C4-2B (cell line): ENCODE data around the gene NEO1.

Experiments used
- H3K27ac ChIP-seq: fragments of 450-650 bp; 2 replicates; pipeline ENCODE4 v1.5.1; 2017
- ZFX ChIP-seq: fragments of 450-650 bp; IDR thresholded peaks from 2 replicates; pipeline ENCODE4 v1.6.1; 2017
- TF ChIP-seq, protein P1 (sequence below): fragments of 450-650 bp; conservative IDR thresholded peaks from 2 replicates; pipeline ENCODE4 v1.5.1; 2017; ENCODE audit warnings: mild to moderate bottlenecking

NEO1 gene

DNA sequence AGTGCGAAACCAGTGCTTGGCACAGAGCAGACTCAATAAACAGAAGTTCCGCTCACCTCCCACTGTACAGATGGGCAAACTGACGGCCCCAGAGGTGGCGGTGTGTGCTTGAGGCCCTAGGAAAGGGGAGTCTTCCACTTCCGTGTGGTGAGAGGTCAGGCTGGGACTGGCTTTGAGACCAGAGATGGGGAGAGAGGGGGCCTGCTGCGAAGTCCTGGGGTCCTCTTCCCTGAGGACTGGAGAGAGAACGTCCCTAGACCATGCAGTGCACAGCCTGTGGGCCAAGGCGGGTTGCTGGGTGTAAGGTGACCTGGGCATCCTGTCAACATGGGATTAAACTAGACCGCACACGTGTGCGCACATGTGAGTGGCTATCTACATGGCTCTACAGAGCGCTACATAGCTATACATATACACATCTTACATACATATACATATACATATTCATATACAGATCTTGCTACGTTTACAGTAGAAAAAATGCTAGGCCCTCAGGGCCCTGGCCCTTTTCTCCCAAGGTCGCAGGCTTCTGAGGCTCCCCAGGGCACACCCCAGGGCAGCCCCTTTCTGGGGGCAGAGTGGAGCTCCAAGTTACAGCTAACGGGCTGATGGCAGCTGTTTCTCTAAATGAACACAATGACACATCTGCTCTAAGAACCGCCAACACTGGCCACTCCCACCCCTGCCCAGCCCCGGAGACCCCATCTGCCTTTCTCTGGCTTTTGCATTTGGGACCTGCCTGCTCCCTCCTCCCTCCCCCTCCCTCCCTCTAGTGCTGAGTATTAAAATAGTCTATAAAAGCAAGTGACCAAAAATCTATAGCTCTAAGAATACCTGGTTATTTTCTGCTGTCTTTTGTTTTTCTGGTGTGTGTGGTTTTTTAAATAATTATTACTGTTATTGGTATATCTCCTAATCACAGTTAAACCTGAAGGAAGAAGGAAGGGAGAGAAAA lies 269.5 kb downstream of the NEO1 start:
- H3K27ac ChIP-seq, result no peak overlapping the region
- TF ChIP-seq, protein P1, sequence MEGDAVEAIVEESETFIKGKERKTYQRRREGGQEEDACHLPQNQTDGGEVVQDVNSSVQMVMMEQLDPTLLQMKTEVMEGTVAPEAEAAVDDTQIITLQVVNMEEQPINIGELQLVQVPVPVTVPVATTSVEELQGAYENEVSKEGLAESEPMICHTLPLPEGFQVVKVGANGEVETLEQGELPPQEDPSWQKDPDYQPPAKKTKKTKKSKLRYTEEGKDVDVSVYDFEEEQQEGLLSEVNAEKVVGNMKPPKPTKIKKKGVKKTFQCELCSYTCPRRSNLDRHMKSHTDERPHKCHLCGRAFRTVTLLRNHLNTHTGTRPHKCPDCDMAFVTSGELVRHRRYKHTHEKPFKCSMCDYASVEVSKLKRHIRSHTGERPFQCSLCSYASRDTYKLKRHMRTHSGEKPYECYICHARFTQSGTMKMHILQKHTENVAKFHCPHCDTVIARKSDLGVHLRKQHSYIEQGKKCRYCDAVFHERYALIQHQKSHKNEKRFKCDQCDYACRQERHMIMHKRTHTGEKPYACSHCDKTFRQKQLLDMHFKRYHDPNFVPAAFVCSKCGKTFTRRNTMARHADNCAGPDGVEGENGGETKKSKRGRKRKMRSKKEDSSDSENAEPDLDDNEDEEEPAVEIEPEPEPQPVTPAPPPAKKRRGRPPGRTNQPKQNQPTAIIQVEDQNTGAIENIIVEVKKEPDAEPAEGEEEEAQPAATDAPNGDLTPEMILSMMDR, result no peak
- no peak for TF ChIP-seq ZFX

DNA sequence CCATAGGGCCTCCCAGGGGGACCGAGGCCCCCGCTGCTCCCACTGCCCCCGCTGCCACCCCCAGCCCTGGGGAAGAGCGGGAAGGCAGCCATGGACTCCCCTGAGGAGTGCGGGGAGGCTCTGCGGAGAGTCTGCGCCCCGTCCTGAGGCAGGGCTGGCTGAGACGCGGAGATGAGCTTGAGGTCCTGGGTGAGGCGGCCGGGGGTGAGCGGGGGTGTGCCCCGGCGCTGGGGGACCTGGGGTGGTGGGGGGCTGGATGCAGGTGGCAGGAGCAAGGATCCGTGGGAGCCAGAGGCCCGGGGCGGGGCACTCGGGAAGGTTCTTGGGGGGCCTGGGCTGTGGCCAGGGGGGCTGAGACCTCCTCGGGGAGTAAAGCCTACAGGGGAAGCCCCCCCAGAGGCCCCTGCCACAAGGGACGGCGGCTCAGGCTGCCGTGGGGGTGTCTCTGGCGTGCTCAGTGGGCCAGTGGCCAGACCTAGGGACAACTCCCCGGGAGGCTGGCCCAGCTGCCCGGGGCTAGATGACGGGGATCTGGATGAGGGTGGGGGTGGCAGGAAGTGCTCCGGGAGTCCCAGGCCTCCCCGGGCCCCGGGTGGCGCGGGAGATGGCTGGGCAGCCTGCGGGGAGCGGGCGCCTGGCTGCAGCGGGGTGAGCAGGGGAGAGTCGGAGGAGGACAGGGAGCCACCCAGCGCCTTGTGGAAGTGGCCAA lies 270.6 kb downstream of the NEO1 start:
- TF ChIP-seq, protein P1, result no peak
- TF ChIP-seq ZFX, result no peak
- no peak overlapping the region for H3K27ac ChIP-seq

DNA sequence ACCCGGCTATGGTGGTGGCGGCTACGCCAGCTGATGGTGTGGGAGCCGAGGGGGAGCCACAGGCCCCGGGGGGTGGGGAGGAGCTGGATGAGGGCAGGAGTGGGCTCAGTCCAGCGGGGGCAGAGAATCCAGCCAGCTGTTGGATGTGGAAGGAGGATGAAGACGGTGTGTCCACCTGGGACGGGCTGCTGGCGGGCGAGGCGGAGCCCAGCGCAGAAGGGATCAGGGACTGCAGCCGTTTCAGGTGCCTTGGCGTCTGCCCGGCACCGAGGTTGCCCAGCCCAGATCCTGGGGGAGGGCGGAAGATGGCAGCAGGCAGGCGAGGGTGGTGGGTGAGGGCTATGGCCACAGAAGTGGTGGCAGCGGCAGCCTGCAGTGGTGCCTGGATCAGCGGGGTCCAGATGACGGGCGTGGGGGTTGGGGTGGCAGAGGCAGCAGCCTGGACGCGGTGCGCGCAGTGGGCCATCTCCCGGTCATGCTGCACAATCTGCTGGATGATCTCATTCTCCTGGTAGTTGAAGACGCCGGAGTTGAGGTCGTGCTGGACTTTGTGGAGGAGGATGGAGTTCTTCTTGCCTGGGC lies 271.2 kb downstream of the NEO1 start:
- no peak overlapping the region for H3K27ac ChIP-seq
- no peak for TF ChIP-seq ZFX
- TF ChIP-seq, protein P1, result no peak

DNA sequence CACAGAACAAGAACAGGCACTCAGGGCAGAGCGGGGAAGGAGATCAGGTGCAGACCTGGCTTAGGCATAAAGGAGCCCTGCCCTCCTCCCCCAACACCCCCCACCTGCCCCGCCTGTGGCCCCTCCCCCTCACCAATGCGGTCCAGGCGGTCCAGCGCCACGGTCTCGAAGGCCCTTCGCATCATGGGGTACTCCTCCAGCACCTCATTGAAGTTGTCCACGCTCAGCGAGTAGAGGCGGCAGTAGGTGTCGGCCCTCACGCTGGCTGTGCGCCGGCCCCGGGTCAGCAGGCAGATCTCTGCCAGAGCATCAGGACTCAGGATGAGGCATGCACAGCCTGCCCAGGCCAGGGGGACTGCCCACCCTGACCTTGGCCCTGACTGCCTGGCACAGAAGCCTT lies 271.7 kb downstream of the NEO1 start:
- TF ChIP-seq, protein P1, result no peak
- no peak for TF ChIP-seq ZFX
- no peak overlapping the region for H3K27ac ChIP-seq

DNA sequence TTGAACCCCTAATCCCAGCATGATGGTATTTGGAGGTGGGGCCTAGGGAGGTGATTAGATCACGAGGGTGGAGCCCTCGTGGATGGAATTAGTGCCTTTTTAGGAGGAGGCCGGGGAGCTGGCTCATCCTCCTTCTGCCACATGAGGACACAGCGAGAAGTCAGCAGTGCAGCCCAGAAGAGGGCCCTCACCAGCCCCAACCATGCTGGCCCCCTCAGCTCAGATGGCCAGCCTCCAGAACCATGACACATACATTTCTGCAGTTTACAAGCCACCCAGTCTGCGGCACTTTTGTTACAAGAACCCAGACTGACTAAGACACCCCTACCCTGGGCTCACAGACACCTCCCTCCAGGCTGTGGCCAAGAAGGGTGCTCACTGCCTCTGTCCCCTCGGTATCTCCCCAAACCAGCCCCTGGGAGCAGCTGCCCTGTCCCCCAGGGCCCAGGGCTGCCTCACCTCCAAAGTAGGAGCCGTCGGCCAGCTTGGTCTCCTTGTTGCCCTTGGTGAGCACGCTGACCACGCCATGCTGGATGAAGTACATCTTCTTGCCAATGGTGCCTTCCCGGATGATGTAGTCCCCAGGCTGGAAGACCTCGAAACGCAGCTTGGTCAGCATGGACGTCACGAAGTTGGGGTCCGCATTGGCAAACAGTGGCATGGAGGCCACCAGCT lies 272.4 kb downstream of the NEO1 start:
- no peak for TF ChIP-seq ZFX
- TF ChIP-seq, protein P1, result no peak
- no peak overlapping the region for H3K27ac ChIP-seq

DNA sequence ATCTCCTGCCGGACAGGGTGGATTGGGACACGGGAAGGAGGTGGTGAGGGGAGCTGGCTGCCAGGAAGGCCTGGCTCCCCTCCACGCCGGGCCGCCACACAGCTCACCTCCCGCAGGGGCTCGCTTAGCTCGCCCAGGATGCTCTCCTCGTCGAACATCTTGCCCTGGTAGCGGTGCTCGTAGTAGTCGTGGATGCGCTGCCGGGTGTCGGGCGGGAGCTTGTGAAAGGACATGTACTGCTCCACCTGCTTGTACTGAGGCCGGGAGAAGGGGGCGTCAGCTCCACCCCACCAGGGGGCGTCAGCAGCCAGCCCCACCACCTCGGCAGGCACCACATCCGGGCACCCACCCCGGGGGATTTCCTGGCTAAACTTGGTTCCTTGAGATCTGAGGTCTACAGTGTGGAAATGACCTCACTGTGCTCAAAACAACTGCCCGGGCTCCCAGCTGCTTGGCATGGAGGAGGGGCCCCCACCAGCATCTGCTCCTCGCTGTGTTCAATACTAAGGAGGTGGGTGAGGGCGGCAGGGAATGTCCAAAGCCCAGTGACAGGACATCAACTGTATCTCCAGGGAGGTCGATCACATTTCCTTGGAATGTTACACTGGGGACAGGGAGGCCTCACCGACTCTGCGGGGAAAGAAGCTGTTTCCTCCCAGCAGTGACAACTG lies 273.1 kb downstream of the NEO1 start:
- TF ChIP-seq ZFX, result no peak
- TF ChIP-seq, protein P1, result no peak
- no peak overlapping the region for H3K27ac ChIP-seq
